ENCODE results near the gene OVOL1.

DNA sequence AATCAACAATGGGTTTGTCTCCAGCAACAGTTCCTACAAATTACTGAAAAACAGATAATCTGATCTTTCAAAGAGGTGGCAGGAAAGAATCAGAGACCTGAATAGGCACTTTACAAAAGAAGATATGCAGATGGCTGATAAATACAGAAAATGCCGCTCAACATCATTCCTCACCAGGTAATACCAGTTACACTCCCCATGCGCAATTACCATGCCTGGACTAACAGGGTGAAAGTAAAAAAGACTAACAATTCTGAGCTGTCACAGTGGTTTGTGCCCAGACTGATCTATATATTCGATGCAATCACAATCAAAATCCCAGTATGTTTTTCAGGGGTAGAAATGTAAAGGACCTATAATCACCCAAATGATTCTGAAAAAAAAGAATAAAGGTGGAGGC, 56.9 kb downstream of the OVOL1 start:
- TF ChIP-seq, protein P1, sequence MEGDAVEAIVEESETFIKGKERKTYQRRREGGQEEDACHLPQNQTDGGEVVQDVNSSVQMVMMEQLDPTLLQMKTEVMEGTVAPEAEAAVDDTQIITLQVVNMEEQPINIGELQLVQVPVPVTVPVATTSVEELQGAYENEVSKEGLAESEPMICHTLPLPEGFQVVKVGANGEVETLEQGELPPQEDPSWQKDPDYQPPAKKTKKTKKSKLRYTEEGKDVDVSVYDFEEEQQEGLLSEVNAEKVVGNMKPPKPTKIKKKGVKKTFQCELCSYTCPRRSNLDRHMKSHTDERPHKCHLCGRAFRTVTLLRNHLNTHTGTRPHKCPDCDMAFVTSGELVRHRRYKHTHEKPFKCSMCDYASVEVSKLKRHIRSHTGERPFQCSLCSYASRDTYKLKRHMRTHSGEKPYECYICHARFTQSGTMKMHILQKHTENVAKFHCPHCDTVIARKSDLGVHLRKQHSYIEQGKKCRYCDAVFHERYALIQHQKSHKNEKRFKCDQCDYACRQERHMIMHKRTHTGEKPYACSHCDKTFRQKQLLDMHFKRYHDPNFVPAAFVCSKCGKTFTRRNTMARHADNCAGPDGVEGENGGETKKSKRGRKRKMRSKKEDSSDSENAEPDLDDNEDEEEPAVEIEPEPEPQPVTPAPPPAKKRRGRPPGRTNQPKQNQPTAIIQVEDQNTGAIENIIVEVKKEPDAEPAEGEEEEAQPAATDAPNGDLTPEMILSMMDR (conservative IDR thresholded peaks at IDR 0.05; ENCODE audit: low read depth in 2 of 2): no peak
- no peak for TF ChIP-seq JUNB (IDR thresholded peaks at IDR 0.05; ENCODE audit: unreplicated experiment)
- no peak for TF ChIP-seq EZH2phosphoT487 (IDR thresholded peaks at IDR 0.05; ENCODE audit: unreplicated experiment)
- no peak for TF ChIP-seq EZH2 (IDR thresholded peaks at IDR 0.05; ENCODE audit: low read depth, unreplicated experiment)
- TF ChIP-seq, protein P2, sequence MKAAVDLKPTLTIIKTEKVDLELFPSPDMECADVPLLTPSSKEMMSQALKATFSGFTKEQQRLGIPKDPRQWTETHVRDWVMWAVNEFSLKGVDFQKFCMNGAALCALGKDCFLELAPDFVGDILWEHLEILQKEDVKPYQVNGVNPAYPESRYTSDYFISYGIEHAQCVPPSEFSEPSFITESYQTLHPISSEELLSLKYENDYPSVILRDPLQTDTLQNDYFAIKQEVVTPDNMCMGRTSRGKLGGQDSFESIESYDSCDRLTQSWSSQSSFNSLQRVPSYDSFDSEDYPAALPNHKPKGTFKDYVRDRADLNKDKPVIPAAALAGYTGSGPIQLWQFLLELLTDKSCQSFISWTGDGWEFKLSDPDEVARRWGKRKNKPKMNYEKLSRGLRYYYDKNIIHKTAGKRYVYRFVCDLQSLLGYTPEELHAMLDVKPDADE (IDR thresholded peaks at IDR 0.05): no peak
- TF ChIP-seq POLR2AphosphoS5 (IDR thresholded peaks at IDR 0.05; ENCODE audit: low read depth): no peak
- TF ChIP-seq, protein P3, sequence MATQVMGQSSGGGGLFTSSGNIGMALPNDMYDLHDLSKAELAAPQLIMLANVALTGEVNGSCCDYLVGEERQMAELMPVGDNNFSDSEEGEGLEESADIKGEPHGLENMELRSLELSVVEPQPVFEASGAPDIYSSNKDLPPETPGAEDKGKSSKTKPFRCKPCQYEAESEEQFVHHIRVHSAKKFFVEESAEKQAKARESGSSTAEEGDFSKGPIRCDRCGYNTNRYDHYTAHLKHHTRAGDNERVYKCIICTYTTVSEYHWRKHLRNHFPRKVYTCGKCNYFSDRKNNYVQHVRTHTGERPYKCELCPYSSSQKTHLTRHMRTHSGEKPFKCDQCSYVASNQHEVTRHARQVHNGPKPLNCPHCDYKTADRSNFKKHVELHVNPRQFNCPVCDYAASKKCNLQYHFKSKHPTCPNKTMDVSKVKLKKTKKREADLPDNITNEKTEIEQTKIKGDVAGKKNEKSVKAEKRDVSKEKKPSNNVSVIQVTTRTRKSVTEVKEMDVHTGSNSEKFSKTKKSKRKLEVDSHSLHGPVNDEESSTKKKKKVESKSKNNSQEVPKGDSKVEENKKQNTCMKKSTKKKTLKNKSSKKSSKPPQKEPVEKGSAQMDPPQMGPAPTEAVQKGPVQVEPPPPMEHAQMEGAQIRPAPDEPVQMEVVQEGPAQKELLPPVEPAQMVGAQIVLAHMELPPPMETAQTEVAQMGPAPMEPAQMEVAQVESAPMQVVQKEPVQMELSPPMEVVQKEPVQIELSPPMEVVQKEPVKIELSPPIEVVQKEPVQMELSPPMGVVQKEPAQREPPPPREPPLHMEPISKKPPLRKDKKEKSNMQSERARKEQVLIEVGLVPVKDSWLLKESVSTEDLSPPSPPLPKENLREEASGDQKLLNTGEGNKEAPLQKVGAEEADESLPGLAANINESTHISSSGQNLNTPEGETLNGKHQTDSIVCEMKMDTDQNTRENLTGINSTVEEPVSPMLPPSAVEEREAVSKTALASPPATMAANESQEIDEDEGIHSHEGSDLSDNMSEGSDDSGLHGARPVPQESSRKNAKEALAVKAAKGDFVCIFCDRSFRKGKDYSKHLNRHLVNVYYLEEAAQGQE (IDR thresholded peaks at IDR 0.05; ENCODE audit: unreplicated experiment): no peak
- TF ChIP-seq STAT1 (IDR thresholded peaks at IDR 0.05; ENCODE audit: unreplicated experiment): no peak
- no peak for TF ChIP-seq CREB1 (CRISPR knock-in tag; IDR thresholded peaks at IDR 0.05; ENCODE audit: low read depth)
- TF ChIP-seq ZNF331 (CRISPR knock-in tag; IDR thresholded peaks at IDR 0.05; ENCODE audit: low read depth): no peak

Data from GM23338 (cell line).